Endodermal cell (in vitro differentiated cells): ENCODE data around the gene UTS2B. TPM values are rescaled to one million over a fixed set of nuclear protein-coding genes. Genes with fewer than 3 reads are reported as not detected.
A peak's percentile ranks its signal among the peaks of the same experiment; 100 is the strongest.

ENCODE experiments used
- DNase-seq: peaks from one replicate; pipeline ENCODE4 v3.0.0-alpha.2; 2017
- H3K27ac ChIP-seq: 2 replicates; pipeline ENCODE4 v1.5.1; 2013; ENCODE audit warnings: mild to moderate bottlenecking, low read depth, low read length, moderate library complexity
- H3K27me3 ChIP-seq: 2 replicates; pipeline ENCODE4 v1.6.1; 2013; ENCODE audit warnings: mild to moderate bottlenecking, low read length, moderate library complexity; ENCODE audit not compliant: insufficient read depth, control insufficient read depth, poor library complexity, severe bottlenecking
- H3K36me3 ChIP-seq: 2 replicates; pipeline ENCODE4 v1.7.0; 2013; ENCODE audit warnings: mild to moderate bottlenecking, low read length, moderate library complexity; ENCODE audit not compliant: control insufficient read depth, insufficient read depth
- H3K4me1 ChIP-seq: one replicate; pipeline ENCODE4 v1.7.0; 2013; ENCODE audit warnings: low read length; ENCODE audit not compliant: control insufficient read depth, insufficient read depth
- H3K4me3 ChIP-seq: 2 replicates; pipeline ENCODE4 v1.5.1; 2013; ENCODE audit warnings: mild to moderate bottlenecking, low read length, moderate library complexity
- H3K9ac ChIP-seq: 2 replicates; pipeline ENCODE4 v1.6.1; 2013; ENCODE audit warnings: mild to moderate bottlenecking, low read length, moderate library complexity; ENCODE audit not compliant: poor library complexity, severe bottlenecking; ENCODE audit errors: extremely low read depth
- H3K9me3 ChIP-seq: 2 replicates; pipeline ENCODE4 v1.6.1; 2013; ENCODE audit warnings: mild to moderate bottlenecking, low read length, moderate library complexity; ENCODE audit not compliant: control insufficient read depth
- H3K27ac Mint-ChIP-seq: 2 replicates; pipeline ENCODE4 v1.8.0; 2020; ENCODE audit warnings: mixed read lengths
- H3K27me3 Mint-ChIP-seq: 2 replicates; pipeline ENCODE4 v1.8.0; 2021; ENCODE audit warnings: mild to moderate bottlenecking, mixed read lengths; ENCODE audit not compliant: insufficient read depth
- H3K36me3 Mint-ChIP-seq: 2 replicates; pipeline ENCODE4 v1.8.0; 2020; ENCODE audit warnings: low read depth, mixed read lengths
- H3K4me1 Mint-ChIP-seq: 2 replicates; pipeline ENCODE4 v1.8.0; 2020; ENCODE audit warnings: mixed read lengths
- H3K4me3 Mint-ChIP-seq: 2 replicates; pipeline ENCODE4 v1.8.0; 2020; ENCODE audit warnings: mild to moderate bottlenecking, moderate library complexity, mixed read lengths
- H3K9me3 Mint-ChIP-seq: 2 replicates; pipeline ENCODE4 v1.8.0; 2020; ENCODE audit warnings: mild to moderate bottlenecking, mixed read lengths
- CTCF ChIP-seq: fragments of 200-600 bp; sonication (generic); conservative IDR thresholded peaks from 2 replicates; pipeline ENCODE4 v1.5.0; 2021; ENCODE audit warnings: antibody characterized with exemption, mild to moderate bottlenecking
- WGBS, 2 experiments: methylation state at CpG; one replicate each; pipeline versions ENCODE4 v1.1.5 to v1.1.7; 2013; ENCODE audit warnings: missing lambda C conversion rate in 2 of 2, mixed read lengths in 1 of 2; ENCODE audit not compliant: insufficient coverage in 1 of 2, insufficient read length in 1 of 2; 5-methylcytosine and 5-hydroxymethylcytosine counted together
- total RNA-seq, 2 donors: library from RNA; stranded (reverse); fragmentation: NEBNext Ultra II Directional in 1 of 2; extraction: Animal tissue kit (Norgen Biotek cat#: 25700) in 1 of 2; gene quantifications; 2 replicates in 1 of 2; 3 replicates in 1 of 2; pipeline ENCODE4 v1.2.1, GENCODE V29; 2021

Gene UTS2B
- total RNA-seq, 2 donors from 2014 or later = 0.90 TPM; not detected in 1

- Mint-ChIP-seq H3K27me3 (no peaks in the 10 kb centered on the region), H3K9me3 (no peaks in the 10 kb centered on the region), H3K27ac (peak overlapping the region; percentile 9), H3K36me3 (no peaks in the 10 kb centered on the region), H3K4me3 (no peak overlapping the region), H3K4me1 (peaks cover 28% of the 10 kb centered on the region)
- H3K36me3 ChIP-seq = no peaks in the 10 kb centered on the region
- H3K27me3 ChIP-seq = no peaks in the 10 kb centered on the region
- H3K4me3 ChIP-seq = no peak overlapping the region
- H3K27ac ChIP-seq = no peak overlapping the region
- no peaks in the 10 kb centered on the region for H3K4me1 ChIP-seq
- no peak for TF ChIP-seq CTCF
- H3K9ac ChIP-seq = no peak overlapping the region
- no peak for DNase-seq
- no peaks in the 10 kb centered on the region for H3K9me3 ChIP-seq
Observed at GRCh38 chr3:191342411-191342810, 12.1 kb upstream of the UTS2B start.

GRCh38 chr3:191342006-191342405 is 11.7 kb upstream of the UTS2B start:
- TF ChIP-seq CTCF = no peak
- H3K4me1 Mint-ChIP-seq = peaks cover 24% of the 10 kb centered on the region
- WGBS, 2 experiments = 93 to 100% methylated on average over 1 to 2 of the region's 2 CpGs
- H3K36me3 Mint-ChIP-seq = no peaks in the 10 kb centered on the region
- Histone ChIP-seq H3K27ac (no peak overlapping the region), H3K4me1 (no peaks in the 10 kb centered on the region), H3K9ac (no peak overlapping the region), H3K4me3 (no peak overlapping the region), H3K36me3 (no peaks in the 10 kb centered on the region), H3K9me3 (no peaks in the 10 kb centered on the region), H3K27me3 (no peaks in the 10 kb centered on the region)
- H3K4me3 Mint-ChIP-seq = no peak overlapping the region
- H3K9me3 Mint-ChIP-seq = no peaks in the 10 kb centered on the region
- DNase-seq = no peak
- H3K27ac Mint-ChIP-seq = no peak overlapping the region
- H3K27me3 Mint-ChIP-seq = no peaks in the 10 kb centered on the region

- no peak for TF ChIP-seq CTCF
- Histone ChIP-seq H3K27ac (no peak overlapping the region), H3K4me3 (no peak overlapping the region), H3K27me3 (no peaks in the 10 kb centered on the region), H3K4me1 (no peaks in the 10 kb centered on the region), H3K36me3 (no peaks in the 10 kb centered on the region), H3K9ac (no peak overlapping the region), H3K9me3 (no peaks in the 10 kb centered on the region)
- Mint-ChIP-seq H3K36me3 (no peaks in the 10 kb centered on the region), H3K27ac (no peak overlapping the region), H3K9me3 (no peaks in the 10 kb centered on the region), H3K4me1 (peaks cover 24% of the 10 kb centered on the region), H3K27me3 (no peaks in the 10 kb centered on the region), H3K4me3 (no peak overlapping the region)
- 100% methylated on average over 1 of the region's 1 CpG; no CpG with 5 or more reads in 1 of the 2 experiments for WGBS, 2 experiments
- DNase-seq = no peak
Observed at GRCh38 chr3:191340966-191341365, 10.6 kb upstream of the UTS2B start.
